ENCODE results near the gene CFAP69.
A peak's percentile ranks its signal among the peaks of the same experiment; 100 is the strongest.

The CFAP69 gene, protein sequence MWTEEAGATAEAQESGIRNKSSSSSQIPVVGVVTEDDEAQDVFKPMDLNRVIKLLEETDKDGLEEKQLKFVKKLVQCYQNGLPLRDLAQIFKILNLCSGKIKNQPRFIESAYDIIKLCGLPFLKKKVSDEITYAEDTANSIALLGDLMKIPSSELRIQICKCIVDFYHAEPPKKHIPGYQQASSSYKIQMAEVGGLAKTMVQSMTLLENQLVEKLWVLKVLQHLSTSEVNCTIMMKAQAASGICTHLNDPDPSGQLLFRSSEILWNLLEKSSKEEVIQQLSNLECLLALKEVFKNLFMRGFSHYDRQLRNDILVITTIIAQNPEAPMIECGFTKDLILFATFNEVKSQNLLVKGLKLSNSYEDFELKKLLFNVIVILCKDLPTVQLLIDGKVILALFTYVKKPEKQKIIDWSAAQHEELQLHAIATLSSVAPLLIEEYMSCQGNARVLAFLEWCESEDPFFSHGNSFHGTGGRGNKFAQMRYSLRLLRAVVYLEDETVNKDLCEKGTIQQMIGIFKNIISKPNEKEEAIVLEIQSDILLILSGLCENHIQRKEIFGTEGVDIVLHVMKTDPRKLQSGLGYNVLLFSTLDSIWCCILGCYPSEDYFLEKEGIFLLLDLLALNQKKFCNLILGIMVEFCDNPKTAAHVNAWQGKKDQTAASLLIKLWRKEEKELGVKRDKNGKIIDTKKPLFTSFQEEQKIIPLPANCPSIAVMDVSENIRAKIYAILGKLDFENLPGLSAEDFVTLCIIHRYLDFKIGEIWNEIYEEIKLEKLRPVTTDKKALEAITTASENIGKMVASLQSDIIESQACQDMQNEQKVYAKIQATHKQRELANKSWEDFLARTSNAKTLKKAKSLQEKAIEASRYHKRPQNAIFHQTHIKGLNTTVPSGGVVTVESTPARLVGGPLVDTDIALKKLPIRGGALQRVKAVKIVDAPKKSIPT

DNA sequence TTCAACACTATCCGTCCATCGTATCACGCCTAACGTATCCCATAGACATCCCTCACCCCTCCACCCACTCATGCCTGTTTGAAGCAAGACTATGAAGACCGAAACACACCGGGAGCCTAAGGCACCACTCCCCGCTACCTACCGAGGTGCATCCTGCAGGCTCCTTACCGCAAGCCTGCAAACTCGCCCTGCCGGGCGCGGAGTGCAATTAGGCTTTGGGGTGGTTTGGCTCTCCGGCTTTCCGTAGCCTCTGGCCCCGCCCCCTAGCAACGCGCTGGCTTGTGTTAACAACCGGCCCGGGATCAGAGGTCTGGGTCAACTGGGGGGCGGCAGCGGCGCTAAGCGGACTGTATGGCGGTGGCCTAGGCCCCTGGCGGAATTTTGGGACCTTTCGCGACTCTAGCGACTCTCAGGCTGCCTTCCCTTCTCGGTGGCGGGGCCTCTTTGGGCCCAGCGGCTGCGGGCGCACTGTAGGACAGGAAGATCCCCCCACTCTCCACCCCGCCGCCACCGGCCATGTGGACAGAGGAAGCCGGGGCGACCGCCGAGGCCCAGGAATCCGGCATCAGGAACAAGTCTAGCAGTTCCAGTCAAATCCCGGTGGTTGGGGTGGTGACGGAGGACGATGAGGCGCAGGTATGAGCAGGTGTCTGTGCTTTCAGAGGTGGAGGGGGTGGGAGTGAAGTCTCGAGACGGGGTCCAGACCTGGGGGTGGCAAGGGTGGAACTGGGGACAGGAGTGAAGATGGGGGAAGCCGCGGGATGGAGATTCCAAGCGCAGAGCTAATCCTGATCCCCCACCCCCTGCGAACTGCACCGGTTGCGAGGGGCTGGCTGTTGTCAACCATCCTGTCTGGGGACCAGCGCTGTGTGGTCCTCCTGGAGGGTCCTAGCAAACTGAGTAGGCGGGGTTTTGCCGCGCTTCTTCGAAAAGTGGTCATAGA lies at the start of gene CFAP69:
TSS of gene CFAP69 (plus strand) at position 266 of the 943 bp plus-strand sequence. CDS start at position 517, 251 bp downstream.
- no peaks in the 10 kb centered on the region for H3K27me3 ChIP-seq (ENCODE audit: insufficient read depth, poor library complexity, severe bottlenecking)
- no peaks in the 10 kb centered on the region for H3K36me3 ChIP-seq (ENCODE audit: low read depth)
- H3K9me3 ChIP-seq (ENCODE audit: severe bottlenecking) = no peaks in the 10 kb centered on the region
- H3K27ac ChIP-seq (ENCODE audit: poor library complexity, severe bottlenecking) = no peak within 1 kb of the TSS
- ATAC-seq (ENCODE audit: low read depth) (peak; percentile 81), DNase-seq (ENCODE audit: low spot score) (peak; percentile 83)
- H3K4me1 ChIP-seq (ENCODE audit: insufficient read depth, poor library complexity, severe bottlenecking) = no peaks in the 10 kb centered on the region
- TF ChIP-seq, protein P1, sequence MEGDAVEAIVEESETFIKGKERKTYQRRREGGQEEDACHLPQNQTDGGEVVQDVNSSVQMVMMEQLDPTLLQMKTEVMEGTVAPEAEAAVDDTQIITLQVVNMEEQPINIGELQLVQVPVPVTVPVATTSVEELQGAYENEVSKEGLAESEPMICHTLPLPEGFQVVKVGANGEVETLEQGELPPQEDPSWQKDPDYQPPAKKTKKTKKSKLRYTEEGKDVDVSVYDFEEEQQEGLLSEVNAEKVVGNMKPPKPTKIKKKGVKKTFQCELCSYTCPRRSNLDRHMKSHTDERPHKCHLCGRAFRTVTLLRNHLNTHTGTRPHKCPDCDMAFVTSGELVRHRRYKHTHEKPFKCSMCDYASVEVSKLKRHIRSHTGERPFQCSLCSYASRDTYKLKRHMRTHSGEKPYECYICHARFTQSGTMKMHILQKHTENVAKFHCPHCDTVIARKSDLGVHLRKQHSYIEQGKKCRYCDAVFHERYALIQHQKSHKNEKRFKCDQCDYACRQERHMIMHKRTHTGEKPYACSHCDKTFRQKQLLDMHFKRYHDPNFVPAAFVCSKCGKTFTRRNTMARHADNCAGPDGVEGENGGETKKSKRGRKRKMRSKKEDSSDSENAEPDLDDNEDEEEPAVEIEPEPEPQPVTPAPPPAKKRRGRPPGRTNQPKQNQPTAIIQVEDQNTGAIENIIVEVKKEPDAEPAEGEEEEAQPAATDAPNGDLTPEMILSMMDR (IDR thresholded peaks at IDR 0.05; ENCODE audit: poor library complexity, severe bottlenecking) = peak; percentile 15
- H3K4me3 ChIP-seq (ENCODE audit: severe bottlenecking) = peak within 1 kb of the TSS; percentile 84

DNA sequence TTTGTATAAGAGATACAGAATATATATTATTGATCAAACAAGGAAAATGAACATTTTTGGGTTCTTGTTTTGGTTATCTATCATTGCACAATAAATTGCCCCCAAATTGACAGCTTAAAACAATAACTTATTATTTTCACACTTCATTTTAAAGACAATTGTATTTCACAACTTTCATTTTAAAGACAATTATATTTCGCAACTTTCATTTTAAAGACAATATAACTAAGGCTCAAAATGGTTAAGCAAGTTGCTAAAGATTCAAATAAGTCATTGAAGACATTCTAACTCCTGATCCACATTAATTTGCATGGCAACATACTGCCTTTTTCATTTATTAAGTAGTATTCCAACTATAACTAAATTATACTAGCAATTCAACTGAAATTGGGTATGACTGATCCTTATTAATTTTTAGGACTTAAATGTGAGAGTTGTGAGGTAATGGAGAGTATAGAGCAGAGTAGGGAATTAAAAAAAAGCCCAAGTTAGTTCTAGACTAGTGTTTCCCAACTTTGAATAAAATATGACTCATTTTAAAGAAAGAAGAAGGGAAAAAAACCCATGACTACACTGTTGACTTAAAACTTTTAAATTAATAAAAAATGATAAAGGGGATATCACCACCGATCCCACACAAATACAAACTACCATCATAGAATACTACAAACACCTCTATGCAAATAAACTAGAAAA lies 43.3 kb upstream of the CFAP69 start:
- DNase-seq (ENCODE audit: low spot score) = no peak
- Histone ChIP-seq H3K4me3 (ENCODE audit: severe bottlenecking) (no peak overlapping the region), H3K27ac (ENCODE audit: poor library complexity, severe bottlenecking) (no peak overlapping the region), H3K27me3 (ENCODE audit: insufficient read depth, poor library complexity, severe bottlenecking) (no peaks in the 10 kb centered on the region), H3K9me3 (ENCODE audit: severe bottlenecking) (no peaks in the 10 kb centered on the region), H3K36me3 (ENCODE audit: low read depth) (no peaks in the 10 kb centered on the region), H3K4me1 (ENCODE audit: insufficient read depth, poor library complexity, severe bottlenecking) (no peaks in the 10 kb centered on the region)
- ATAC-seq (ENCODE audit: low read depth) = no peak
- TF ChIP-seq, protein P1 (IDR thresholded peaks at IDR 0.05; ENCODE audit: poor library complexity, severe bottlenecking) = no peak

DNA sequence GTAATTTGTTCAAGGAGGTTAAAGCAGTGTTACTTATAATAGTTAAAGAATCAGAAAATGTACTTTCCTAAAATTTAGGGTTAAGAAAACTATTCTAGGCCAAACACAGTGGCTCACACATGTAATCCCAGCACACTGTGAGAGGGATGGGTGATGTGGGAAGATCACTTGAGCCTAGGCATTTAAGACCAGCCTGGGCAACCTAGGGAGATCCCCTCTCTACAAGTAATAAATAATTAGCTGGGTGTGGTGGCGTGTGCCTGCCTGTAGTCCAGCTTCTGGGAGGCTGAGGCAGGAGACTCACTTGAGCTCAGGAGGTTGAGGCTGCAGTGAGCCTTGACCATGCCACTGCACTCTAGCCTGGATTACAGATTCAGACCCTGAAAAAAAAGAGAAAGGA lies 37.0 kb upstream of the CFAP69 start:
- no peak overlapping the region for H3K27ac ChIP-seq (ENCODE audit: poor library complexity, severe bottlenecking)
- TF ChIP-seq, protein P1 (IDR thresholded peaks at IDR 0.05; ENCODE audit: poor library complexity, severe bottlenecking) = no peak

DNA sequence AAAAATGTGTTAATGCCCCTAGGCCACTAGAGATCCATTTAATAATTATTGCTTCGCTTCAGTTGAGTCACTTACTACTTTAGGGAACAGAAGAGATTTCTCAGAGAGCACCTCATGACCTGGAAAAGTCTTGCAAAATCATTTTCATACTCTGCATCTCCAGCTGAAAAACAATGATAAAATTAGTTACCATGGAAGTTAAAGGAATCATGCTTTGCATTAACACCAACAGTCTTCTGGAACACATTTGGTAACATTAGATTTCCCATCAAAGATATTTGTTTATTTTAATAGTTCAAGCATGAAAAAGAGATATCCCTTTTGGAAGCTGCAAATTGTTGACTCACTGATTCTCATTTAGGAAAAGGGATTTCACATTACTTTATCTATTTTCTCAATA lies 35.2 kb upstream of the CFAP69 start:
- DNase-seq (ENCODE audit: low spot score) (no peak), ATAC-seq (ENCODE audit: low read depth) (no peak)
- Histone ChIP-seq H3K4me1 (ENCODE audit: insufficient read depth, poor library complexity, severe bottlenecking) (peaks cover 4% of the 10 kb centered on the region), H3K36me3 (ENCODE audit: low read depth) (no peaks in the 10 kb centered on the region), H3K4me3 (ENCODE audit: severe bottlenecking) (no peak overlapping the region), H3K27ac (ENCODE audit: poor library complexity, severe bottlenecking) (no peak overlapping the region), H3K27me3 (ENCODE audit: insufficient read depth, poor library complexity, severe bottlenecking) (no peaks in the 10 kb centered on the region), H3K9me3 (ENCODE audit: severe bottlenecking) (no peaks in the 10 kb centered on the region)
- TF ChIP-seq, protein P1 (IDR thresholded peaks at IDR 0.05; ENCODE audit: poor library complexity, severe bottlenecking) = no peak

More for the DNA sequence above, 37.0 kb upstream of the CFAP69 start:
- DNase-seq (ENCODE audit: low spot score) (no peak), ATAC-seq (ENCODE audit: low read depth) (no peak)
- H3K4me1 ChIP-seq (ENCODE audit: insufficient read depth, poor library complexity, severe bottlenecking) = peaks cover 4% of the 10 kb centered on the region
- no peak overlapping the region for H3K4me3 ChIP-seq (ENCODE audit: severe bottlenecking)
- H3K36me3 ChIP-seq (ENCODE audit: low read depth) = no peaks in the 10 kb centered on the region
- H3K9me3 ChIP-seq (ENCODE audit: severe bottlenecking) = no peaks in the 10 kb centered on the region
- no peaks in the 10 kb centered on the region for H3K27me3 ChIP-seq (ENCODE audit: insufficient read depth, poor library complexity, severe bottlenecking)
